ENCODE results near the gene KCNT1.

- TF ChIP-seq EZH2phosphoT487 (conservative IDR thresholded peaks at IDR 0.05; ENCODE audit: low read length): no peak
- no peak for TF ChIP-seq CTCF (IDR thresholded peaks at IDR 0.05; ENCODE audit: insufficient read depth, low read length, poor library complexity, severe bottlenecking)
These were observed 34.4 kb downstream of the KCNT1 start for GRCh38 chr9:135736272-135736978.
